KMS-11 (cell line): ENCODE measurements around the gene TGM5.

ENCODE experiments used
- H2AFZ ChIP-seq: fragments of 200-600 bp; sonication (generic); 2 replicates; pipeline ENCODE4 v1.6.1; 2016; ENCODE audit warnings: antibody characterized with exemption, mixed run types, low read depth
- H3K27ac ChIP-seq: fragments of 200-600 bp; sonication (generic); 2 replicates; pipeline ENCODE4 v1.6.1; 2016; ENCODE audit warnings: mild to moderate bottlenecking, mixed run types
- H3K27me3 ChIP-seq: fragments of 200-600 bp; sonication (generic); 2 replicates; pipeline ENCODE4 v1.6.1; 2017; ENCODE audit warnings: mild to moderate bottlenecking, low read depth, mixed run types, moderate library complexity; ENCODE audit not compliant: insufficient read depth
- H3K36me3 ChIP-seq: fragments of 200-600 bp; sonication (generic); 2 replicates; pipeline ENCODE4 v1.6.1; 2017; ENCODE audit warnings: mild to moderate bottlenecking, mixed run types; ENCODE audit not compliant: insufficient read depth
- H3K4me1 ChIP-seq: fragments of 200-600 bp; sonication (generic); 2 replicates; pipeline ENCODE4 v1.6.1; 2016; ENCODE audit warnings: mild to moderate bottlenecking, low read depth, mixed run types; ENCODE audit not compliant: poor library complexity, severe bottlenecking
- H3K4me2 ChIP-seq: fragments of 200-600 bp; sonication (generic); 2 replicates; pipeline ENCODE4 v1.7.0; 2016; ENCODE audit warnings: mild to moderate bottlenecking, mixed run types
- H3K4me3 ChIP-seq: fragments of 200-600 bp; sonication (generic); IDR thresholded peaks from 2 replicates; pipeline ENCODE4 v1.6.1; 2017; ENCODE audit warnings: low read depth, low read length, mixed read lengths; ENCODE audit not compliant: insufficient read depth
- H3K79me2 ChIP-seq: fragments of 200-600 bp; sonication (generic); 2 replicates; pipeline ENCODE4 v1.6.1; 2016; ENCODE audit warnings: low read depth, mixed run types; ENCODE audit not compliant: insufficient read depth
- H3K9ac ChIP-seq: fragments of 200-600 bp; sonication (generic); 2 replicates; pipeline ENCODE4 v1.6.1; 2016; ENCODE audit warnings: mild to moderate bottlenecking, mixed run types
- H4K20me1 ChIP-seq: fragments of 200-600 bp; sonication (generic); 2 replicates; pipeline ENCODE4 v1.6.1; 2016; ENCODE audit warnings: mild to moderate bottlenecking, mixed run types; ENCODE audit not compliant: insufficient read depth
- TF ChIP-seq, protein P1 (sequence below): fragments of 200-600 bp; sonication (generic); conservative IDR thresholded peaks from 2 replicates; pipeline ENCODE4 v1.6.1; 2017; ENCODE audit warnings: low read depth, mild to moderate bottlenecking, antibody characterized with exemption, low read length, moderate library complexity, mixed read lengths

The TGM5 gene

GRCh38 chr15:43283526-43283925 is 16.8 kb upstream of the TGM5 start:
- Histone ChIP-seq H3K79me2 (no peaks in the 10 kb centered on the region), H3K27me3 (no peaks in the 10 kb centered on the region), H2AFZ (no peak overlapping the region), H3K9ac (no peak overlapping the region), H3K4me2 (no peak overlapping the region), H3K4me3 (no peak overlapping the region), H3K27ac (no peak overlapping the region), H3K4me1 (peaks cover 4% of the 10 kb centered on the region), H3K36me3 (no peaks in the 10 kb centered on the region), H4K20me1 (no peaks in the 10 kb centered on the region)
- TF ChIP-seq, protein P1, sequence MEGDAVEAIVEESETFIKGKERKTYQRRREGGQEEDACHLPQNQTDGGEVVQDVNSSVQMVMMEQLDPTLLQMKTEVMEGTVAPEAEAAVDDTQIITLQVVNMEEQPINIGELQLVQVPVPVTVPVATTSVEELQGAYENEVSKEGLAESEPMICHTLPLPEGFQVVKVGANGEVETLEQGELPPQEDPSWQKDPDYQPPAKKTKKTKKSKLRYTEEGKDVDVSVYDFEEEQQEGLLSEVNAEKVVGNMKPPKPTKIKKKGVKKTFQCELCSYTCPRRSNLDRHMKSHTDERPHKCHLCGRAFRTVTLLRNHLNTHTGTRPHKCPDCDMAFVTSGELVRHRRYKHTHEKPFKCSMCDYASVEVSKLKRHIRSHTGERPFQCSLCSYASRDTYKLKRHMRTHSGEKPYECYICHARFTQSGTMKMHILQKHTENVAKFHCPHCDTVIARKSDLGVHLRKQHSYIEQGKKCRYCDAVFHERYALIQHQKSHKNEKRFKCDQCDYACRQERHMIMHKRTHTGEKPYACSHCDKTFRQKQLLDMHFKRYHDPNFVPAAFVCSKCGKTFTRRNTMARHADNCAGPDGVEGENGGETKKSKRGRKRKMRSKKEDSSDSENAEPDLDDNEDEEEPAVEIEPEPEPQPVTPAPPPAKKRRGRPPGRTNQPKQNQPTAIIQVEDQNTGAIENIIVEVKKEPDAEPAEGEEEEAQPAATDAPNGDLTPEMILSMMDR: no peak

DNA sequence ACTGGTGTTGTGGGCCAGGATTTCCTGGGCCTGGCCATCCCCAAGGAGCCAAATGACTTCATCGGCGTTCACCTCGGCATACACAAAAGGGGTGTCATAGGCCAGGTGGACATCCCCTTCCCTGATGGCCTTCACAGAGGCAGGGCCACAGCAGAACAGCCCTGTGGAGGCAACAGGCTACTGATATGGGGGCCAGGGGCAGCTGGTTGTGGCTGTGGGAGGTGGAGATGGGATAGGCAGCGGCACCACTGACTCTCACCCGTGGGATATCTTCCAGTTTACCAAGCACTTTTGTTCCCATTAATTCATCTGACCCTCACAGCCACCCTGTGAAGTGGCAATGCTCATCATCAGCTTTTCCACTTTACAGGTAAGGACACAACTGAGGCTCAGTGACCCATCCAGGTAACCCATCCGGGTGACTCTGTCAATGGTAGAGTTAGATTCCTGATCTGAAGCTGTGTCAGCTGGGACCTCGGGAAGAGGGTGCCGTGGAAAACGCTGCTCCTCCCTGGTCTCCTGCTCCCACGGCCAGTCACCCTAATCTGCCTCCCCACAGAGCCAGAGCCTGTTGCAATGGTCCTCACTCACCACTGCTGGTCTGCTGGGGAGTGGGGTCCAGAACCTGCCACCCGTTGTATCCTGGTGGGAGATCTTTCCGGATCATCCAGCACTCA is 15.3 kb upstream of the TGM5 start:
- H3K27ac ChIP-seq: no peak overlapping the region
- H4K20me1 ChIP-seq: no peaks in the 10 kb centered on the region
- H3K4me3 ChIP-seq: no peak overlapping the region
- H2AFZ ChIP-seq: no peak overlapping the region
- TF ChIP-seq, protein P1: no peak
- H3K27me3 ChIP-seq: no peaks in the 10 kb centered on the region
- no peak overlapping the region for H3K9ac ChIP-seq
- no peak overlapping the region for H3K4me2 ChIP-seq
- H3K79me2 ChIP-seq: no peaks in the 10 kb centered on the region
- H3K4me1 ChIP-seq: peaks cover 4% of the 10 kb centered on the region
- H3K36me3 ChIP-seq: no peaks in the 10 kb centered on the region

DNA sequence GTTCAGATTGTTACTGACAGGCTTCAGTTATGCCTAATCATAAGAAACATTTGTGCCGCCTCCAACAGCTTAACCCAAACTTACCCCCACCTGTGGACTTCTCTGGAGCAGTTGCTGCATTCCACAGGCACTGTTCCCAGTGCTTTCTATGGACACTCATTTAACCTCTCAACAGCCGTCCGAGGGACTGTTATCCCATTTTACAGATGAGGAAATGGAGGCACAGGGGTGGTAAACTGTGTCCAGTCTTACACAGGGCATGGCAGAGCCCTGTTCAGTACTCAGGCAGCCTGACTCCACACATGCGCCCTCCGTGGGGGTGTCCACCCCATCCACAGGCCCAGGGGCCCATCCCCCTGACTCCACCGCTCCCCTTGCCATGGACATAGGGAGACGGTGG is 14.3 kb upstream of the TGM5 start:
- Histone ChIP-seq H2AFZ (no peak overlapping the region), H3K79me2 (no peaks in the 10 kb centered on the region), H4K20me1 (no peaks in the 10 kb centered on the region), H3K9ac (no peak overlapping the region), H3K4me3 (no peak overlapping the region), H3K27ac (no peak overlapping the region), H3K4me2 (no peak overlapping the region), H3K4me1 (peaks cover 4% of the 10 kb centered on the region), H3K36me3 (no peaks in the 10 kb centered on the region), H3K27me3 (no peaks in the 10 kb centered on the region)
- TF ChIP-seq, protein P1: no peak

GRCh38 chr15:43279496-43279895 is 12.8 kb upstream of the TGM5 start:
- Histone ChIP-seq H3K36me3 (no peaks in the 10 kb centered on the region), H3K9ac (no peak overlapping the region), H3K27me3 (no peaks in the 10 kb centered on the region), H4K20me1 (no peaks in the 10 kb centered on the region), H3K79me2 (no peaks in the 10 kb centered on the region), H3K27ac (no peak overlapping the region), H3K4me3 (no peak overlapping the region), H3K4me2 (no peak overlapping the region), H2AFZ (no peak overlapping the region), H3K4me1 (no peaks in the 10 kb centered on the region)
- TF ChIP-seq, protein P1: no peak
